Effector CD4-positive, alpha-beta T cell (primary cell): ENCODE measurements around the gene RFC1.

Experiments
- DNase-seq: peaks from one replicate; pipeline ENCODE4 v3.0.0-alpha.2; 2020

RFC1 gene

GRCh38 chr4:39354254-39354552 lies 12.0 kb downstream of the RFC1 start:
- no peak for DNase-seq

DNA sequence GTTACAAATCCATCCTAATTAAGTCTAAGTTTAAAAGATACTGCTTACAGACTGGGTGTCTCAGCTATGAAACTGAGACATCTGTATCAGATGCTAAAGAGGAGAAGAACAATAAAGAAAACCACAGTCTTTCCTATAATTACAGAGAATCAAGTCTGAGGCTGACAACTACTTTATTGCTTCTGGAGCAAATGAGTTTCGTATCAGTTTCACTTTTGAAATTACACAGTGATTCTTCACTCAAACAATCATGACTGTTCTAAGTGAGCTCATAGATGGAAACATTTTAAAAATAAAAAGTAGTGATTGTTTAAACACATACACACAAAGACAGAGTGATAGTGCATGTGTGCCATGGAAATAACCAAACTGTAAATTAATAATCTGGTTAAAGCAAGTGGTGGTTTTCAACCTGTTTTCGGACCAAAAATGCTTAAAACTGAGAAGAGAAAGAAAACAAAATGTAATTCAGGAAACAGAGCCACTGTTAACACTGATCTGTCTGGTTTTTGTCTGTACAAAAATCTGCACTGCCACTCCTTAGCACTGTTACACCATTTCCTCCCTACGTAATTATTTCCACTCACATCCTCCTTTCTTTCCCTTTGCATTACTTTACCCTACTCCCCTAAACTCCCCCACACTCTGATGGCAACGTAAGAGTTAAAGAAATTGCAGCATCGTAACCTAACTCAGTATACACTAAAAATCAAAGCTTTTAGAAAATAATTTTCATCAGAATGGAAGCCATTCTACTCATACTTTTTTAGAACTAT lies 12.5 kb downstream of the RFC1 start:
- no peak for DNase-seq

DNA sequence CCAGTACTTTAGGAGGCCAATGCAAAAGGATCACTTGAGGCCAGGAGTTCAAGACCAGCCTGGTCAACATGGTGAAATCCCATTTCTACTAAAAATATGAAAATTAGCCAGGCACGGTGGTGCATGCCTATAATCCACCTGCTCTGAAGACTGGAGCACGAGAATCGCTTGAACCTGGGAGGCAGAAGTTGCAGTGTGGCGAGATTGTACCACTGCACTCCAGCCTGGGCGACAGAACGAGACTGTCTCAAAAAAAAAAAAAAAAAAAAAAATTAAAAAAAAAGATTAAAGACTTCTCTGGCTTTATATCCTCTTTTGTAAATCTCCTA lies 13.0 kb downstream of the RFC1 start:
- peak; percentile 16 for DNase-seq

GRCh38 chr4:39349326-39349725 lies 16.8 kb downstream of the RFC1 start:
- DNase-seq, result no peak

DNA sequence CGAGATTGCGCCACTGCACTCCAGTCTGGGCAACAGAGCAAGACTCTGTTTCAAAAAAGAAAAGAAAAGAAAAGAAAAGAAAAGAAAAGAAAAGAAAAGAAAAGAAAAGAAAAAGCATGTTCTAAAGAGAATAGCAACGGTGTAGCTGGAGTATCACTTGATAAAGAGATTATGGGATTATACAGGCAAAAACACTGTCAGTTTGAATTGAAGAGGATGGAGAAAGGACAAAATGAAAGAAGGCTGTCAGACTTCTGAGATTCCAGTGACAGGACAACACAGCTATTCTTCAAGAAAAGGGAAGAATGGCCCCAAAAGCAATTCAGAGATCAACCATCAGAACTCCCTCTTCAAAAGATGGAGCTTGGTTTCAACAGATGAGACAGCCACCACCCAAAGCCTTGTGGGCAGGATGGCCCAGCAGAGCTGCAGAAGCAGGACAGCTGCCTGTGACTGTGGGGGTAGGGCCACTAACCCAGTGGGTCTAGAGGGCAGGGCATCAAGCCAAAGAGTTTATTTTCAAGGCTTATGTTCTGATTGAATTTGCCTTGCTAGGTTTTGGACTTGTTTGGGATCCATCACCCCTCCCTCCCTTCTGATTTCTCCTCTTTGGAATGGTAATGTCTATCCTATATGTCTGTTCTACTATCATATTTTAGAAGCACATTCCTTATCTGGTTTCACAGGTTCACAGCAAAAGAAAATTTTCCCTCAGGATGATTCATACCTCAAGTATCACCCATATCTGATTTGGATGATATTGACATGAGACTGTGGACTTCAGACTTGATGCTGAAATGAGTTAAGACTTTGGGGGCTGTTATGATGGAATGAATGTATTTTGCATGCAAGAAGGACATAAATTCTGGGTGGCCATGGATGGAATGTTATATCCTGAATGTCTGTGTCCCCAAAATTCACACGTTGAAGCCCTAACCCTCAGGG lies 17.5 kb downstream of the RFC1 start:
- no peak for DNase-seq

GRCh38 chr4:39346856-39347519 lies 19.2 kb downstream of the RFC1 start:
- DNase-seq, result no peak

GRCh38 chr4:39342731-39343130 lies 23.4 kb downstream of the RFC1 start:
- no peak for DNase-seq

GRCh38 chr4:39341075-39341725 lies 25.0 kb downstream of the RFC1 start:
- no peak for DNase-seq

DNA sequence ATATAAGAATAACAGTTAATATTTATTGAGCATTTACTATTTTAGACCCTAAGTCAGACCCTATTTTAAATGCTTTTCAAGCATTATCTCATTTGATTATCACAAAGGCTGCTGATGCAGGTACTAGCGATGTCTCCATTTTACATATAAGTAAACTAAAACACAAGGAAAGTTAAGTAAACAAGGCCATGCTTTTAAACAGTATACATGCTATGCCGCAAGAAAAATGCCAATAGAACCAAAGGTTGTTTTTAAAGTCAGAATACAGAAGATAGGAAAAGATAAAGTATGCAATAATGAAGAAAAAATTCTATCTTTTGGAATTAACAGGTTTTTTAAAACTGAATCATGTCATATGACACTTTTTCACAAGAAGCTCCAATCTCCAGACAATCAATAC lies 26.2 kb downstream of the RFC1 start:
- DNase-seq, result no peak

DNA sequence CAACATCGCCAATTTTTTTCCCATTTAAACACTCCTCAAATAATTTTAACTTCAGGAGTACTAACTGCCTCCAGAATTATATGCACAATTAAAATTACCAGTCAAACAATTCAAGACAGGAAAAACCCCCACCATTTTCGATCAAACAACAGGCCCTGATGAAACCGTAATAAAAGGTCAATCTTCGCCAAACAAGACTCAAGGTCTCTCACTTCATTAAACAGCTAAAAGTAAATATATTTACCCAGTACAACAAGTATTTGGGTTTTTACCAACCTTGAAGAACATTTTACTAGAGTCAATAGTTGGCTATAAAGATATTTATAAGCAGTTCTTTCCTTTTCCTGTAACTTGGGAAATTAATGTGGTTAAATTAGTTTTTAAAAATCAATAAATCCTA lies 28.3 kb downstream of the RFC1 start:
- DNase-seq, result no peak

DNA sequence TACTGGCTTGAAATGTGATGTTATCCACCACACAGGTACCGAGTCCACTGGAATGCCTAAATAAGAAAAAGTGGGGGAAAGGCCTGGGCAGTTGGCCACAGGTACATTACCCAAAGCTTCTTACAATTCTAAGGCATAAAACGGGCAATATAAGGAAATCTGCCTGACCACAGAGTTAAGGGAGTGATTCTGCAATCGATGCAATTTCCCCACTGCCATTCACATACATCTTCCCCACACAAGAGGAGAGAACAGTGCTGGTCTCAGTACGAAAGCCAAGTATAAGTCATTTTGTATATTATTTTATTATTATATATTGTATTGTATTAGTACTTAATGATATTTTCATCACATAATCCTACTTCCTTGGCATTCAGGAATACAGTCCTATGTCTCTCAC lies 30.6 kb downstream of the RFC1 start:
- no peak for DNase-seq

GRCh38 chr4:39331191-39331590 lies 35.0 kb downstream of the RFC1 start:
- no peak for DNase-seq

DNA sequence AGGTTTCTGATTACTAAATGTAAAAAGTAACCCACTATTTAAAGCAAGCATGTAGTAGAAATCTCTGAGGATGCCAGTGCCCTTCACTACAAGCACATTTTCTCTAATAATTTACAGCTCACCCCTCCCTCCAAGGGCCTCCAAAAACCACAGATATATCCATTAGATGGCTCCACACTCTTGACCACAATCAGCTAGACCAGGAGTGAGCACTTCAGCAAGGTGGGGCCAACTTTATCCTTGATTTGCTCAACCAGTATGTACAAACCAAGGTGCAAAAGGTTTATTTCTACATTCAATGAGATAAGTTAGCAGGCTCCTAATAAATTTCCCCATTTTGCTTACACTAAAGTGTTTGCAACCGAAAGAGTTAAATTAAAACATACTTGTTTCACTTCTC lies 35.8 kb downstream of the RFC1 start:
- DNase-seq, result no peak

DNA sequence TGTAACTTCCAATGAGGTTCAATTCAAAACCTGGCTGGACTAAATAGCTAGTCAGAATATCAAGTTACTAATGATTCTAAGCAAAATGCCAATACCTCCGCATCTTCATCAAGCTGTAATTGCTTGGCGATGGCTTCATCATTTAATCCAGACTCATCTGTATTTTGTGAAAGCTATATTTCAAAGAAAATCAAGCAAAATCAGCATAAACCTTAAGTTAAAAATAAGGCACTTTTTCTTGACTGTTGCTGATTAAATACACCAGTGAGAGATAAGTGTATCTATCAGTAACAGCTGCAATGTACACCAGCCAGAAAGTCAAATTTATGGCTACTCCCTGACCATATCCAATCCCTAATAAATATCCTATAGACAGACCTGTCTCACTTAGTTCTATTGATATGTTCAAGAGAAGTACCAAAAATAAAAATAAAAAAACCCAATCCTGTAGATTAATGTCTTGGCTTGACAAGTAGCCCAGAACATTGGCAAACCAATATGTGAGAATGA lies 39.6 kb downstream of the RFC1 start:
- DNase-seq, result no peak

GRCh38 chr4:39324897-39325613 lies 41.1 kb downstream of the RFC1 start:
- DNase-seq, result no peak

- DNase-seq, result no peak
These were observed 41.7 kb downstream of the RFC1 start for GRCh38 chr4:39324446-39324845.

DNA sequence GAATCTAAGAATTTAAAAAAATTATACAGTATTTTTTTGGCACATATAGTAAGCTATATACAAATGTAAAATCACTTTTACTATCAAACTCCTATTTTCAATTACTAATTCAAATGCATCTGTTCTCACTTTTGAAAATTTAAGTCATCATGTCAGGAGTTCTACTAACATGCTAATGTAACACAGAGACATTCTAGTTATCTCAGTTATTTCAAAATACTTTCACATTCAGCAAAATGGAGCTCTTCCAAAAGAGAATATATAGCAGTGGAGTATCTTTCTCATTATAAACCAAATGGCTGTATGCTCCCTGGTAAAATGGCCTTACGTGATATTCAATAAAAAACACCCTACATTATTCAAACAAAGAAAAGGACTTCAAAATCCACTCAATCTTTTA lies 42.3 kb downstream of the RFC1 start:
- DNase-seq, result no peak

- DNase-seq, result no peak
These were observed 45.6 kb downstream of the RFC1 start for GRCh38 chr4:39320381-39321115.

DNA sequence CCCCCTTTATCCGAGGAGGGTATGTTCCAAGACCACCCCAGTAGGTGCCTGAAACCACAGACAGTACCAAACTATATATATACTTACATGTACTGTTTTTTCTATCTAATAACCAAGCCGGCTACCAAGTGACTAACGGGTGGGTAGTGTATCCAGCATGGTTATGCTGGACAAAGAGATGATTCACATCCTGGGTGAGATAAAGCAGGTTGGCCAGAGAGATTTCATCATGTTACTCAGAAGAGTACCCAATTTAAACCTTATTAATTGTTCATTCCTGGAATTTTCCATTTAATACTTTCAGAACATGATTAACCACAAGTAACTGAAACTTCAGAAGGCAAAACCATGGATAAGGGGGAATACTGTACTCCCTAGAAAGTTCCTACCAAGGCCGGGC lies 46.5 kb downstream of the RFC1 start:
- no peak for DNase-seq

DNA sequence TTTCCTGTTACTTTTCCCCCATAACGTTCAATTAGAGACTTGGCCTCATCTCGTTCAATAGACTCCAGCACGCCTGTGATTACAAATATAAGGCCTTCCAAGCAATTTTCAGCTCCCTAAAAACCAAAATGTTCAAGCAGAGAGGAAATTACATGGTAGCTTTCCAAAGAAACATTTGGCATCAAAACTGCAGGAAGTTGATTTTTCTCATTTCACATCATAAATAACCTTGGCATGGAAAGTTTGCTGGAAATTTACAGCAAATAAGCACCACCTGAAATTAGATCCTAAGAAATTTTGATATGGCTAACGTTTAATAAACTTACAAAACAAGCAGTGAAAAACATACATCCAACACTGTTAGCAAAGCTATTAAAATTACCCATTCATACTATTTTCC lies 53.3 kb downstream of the RFC1 start:
- no peak for DNase-seq

DNA sequence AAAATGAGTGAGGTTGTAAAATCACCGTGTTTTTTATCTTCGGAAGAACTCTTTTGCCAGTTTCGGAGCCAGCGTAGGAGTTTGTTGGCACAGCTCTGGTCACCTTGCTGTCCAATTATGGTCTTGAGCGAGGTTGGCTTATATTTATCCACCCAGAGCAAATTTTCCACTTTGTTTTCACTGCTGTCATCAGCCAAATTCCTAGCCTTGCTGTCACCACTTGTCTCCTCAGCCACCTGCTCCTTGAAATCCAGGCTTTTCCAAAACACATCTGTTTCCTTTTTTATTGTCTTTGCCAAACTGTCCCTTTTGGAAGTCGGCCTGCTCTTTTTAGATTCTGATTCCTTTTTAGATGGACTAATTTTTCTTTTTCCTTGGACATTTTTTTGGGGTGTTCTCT lies 57.6 kb downstream of the RFC1 start:
- no peak for DNase-seq
